Vagina (tissue), 2 donors: ENCODE results near the gene ASAP3. TPM values are rescaled to one million over a fixed set of nuclear protein-coding genes. Genes with fewer than 3 reads are reported as not detected.

ENCODE experiments used
- DNase-seq, 2 donors: peaks; one replicate each; pipeline ENCODE4 v3.0.0-alpha.2; 2017; ENCODE audit errors: extremely low spot score in 2 of 2
- H3K27ac ChIP-seq: fragments of 200-600 bp; sonication (generic); one replicate; pipeline ENCODE4 v1.5.1; 2019
- H3K27me3 ChIP-seq: fragments of 200-600 bp; sonication (generic); one replicate; pipeline ENCODE4 v1.5.1; 2019
- H3K36me3 ChIP-seq, 2 donors: fragments of 200-600 bp; sonication (generic); one replicate each; pipeline ENCODE4 v1.5.1; 2017 to 2019
- H3K4me1 ChIP-seq: fragments of 200-600 bp; sonication (generic); one replicate; pipeline ENCODE4 v1.5.1; 2019
- H3K4me3 ChIP-seq, 2 donors: fragments of 200-600 bp; sonication (generic); 1 replicate in 1 of 2; 2 replicates in 1 of 2; pipeline ENCODE4 v1.5.1; 2016 to 2019
- H3K9me3 ChIP-seq: fragments of 200-600 bp; sonication (generic); one replicate; pipeline ENCODE4 v1.5.1; 2019
- POLR2A ChIP-seq, 2 donors: fragments of 450-650 bp; IDR thresholded peaks; one replicate each; pipeline ENCODE4 v1.6.1; 2017; ENCODE audit warnings: antibody characterized with exemption in 2 of 2, mild to moderate bottlenecking in 2 of 2, moderate library complexity in 2 of 2
- POLR2AphosphoS5 ChIP-seq, 2 donors: sonication (generic); formaldehyde crosslinking; IDR thresholded peaks; one replicate each; pipeline ENCODE4 v1.9.0; 2017; ENCODE audit warnings: antibody characterized with exemption in 2 of 2, mild to moderate bottlenecking in 2 of 2, low read depth in 1 of 2; ENCODE audit not compliant: insufficient read depth in 1 of 2
- intact Hi-C: fragments of 100-400 bp; cut with DNase I; formaldehyde crosslinking; loops from one replicate; pipeline ENCODE4 v1.15.1; 2023
- total RNA-seq: library from RNA; depleted of rRNA; stranded (reverse); fragments of >200 nt; gene quantifications from one replicate; pipeline ENCODE4 v1.2.3, GENCODE V29; 2016
- TF ChIP-seq, protein P1 (sequence below), 3 experiments: fragments of 450-650 bp in 2 of 3; fragments of 200-600 bp in 1 of 3; sonication (generic) in 1 of 3; IDR thresholded peaks; one replicate each; pipeline ENCODE4 v1.5.1; 2017 to 2019; ENCODE audit warnings: antibody characterized with exemption in 3 of 3, mild to moderate bottlenecking in 2 of 3, moderate library complexity in 2 of 3

Gene ASAP3
- total RNA-seq, 1 donor from 2014 or later = 79.1 TPM

DNA sequence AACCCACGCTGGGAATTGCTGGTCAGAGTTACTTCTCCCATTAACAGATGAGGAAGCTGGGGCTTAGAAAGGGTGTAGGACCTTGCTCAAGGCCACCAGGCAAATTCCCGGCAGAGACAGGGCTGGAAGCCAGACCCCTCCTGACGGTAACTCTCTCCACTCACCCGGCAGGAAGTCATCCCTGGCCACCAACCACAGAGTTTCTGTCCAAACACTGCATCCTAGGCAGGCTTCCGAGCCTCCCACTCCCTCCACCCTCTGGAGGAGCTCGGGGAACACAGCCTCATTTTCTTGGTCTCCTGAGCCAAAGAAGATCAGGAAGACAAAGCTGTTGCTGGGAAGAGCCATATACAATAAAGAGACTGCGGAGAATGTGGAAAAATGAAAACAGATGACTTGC, 89.3 kb downstream of the ASAP3 start:
- Histone ChIP-seq H3K4me3 (no peak overlapping the region), H3K27ac (peak overlapping the region; percentile 64), H3K9me3 (no peaks in the 10 kb centered on the region), H3K27me3 (no peaks in the 10 kb centered on the region), H3K36me3 (peaks cover 0 to 4% of the 10 kb centered on the region in 2 donors), H3K4me1 (peaks cover 32% of the 10 kb centered on the region)
- DNase-seq = peak in 1 of 2 donors; percentile 96
- TF ChIP-seq, protein P1, sequence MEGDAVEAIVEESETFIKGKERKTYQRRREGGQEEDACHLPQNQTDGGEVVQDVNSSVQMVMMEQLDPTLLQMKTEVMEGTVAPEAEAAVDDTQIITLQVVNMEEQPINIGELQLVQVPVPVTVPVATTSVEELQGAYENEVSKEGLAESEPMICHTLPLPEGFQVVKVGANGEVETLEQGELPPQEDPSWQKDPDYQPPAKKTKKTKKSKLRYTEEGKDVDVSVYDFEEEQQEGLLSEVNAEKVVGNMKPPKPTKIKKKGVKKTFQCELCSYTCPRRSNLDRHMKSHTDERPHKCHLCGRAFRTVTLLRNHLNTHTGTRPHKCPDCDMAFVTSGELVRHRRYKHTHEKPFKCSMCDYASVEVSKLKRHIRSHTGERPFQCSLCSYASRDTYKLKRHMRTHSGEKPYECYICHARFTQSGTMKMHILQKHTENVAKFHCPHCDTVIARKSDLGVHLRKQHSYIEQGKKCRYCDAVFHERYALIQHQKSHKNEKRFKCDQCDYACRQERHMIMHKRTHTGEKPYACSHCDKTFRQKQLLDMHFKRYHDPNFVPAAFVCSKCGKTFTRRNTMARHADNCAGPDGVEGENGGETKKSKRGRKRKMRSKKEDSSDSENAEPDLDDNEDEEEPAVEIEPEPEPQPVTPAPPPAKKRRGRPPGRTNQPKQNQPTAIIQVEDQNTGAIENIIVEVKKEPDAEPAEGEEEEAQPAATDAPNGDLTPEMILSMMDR (IDR thresholded peaks at IDR 0.05) = peak in 1 of 3 experiments; percentile 6
- TF ChIP-seq POLR2AphosphoS5 (IDR thresholded peaks at IDR 0.05; ENCODE audit: insufficient read depth in 1 of 2, low read depth in 1 of 2) (peak; percentile 16 to 79), POLR2A (IDR thresholded peaks at IDR 0.05) (no peak)
- intact Hi-C loops = no loop called here

DNA sequence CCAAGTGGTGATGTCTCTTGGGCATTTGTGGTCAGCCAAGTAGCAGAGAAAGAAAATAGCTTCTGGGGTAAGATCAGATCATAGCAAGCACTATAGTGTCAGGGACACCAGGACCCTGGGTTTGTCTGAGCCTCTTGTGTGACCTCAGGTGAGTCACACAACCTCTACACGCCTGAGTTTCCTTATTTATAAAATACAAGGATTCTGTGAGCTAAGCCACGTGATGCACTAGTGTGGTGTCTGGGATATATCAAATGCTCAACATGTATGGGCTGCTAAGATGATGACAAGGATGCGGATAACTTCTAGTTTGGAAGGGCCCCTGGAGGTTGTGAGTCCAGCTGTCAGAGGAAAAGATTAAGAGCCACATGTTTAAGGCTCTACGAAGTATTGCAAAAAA, 89.8 kb downstream of the ASAP3 start:
- TF ChIP-seq POLR2AphosphoS5 (IDR thresholded peaks at IDR 0.05; ENCODE audit: insufficient read depth in 1 of 2, low read depth in 1 of 2) = no peak
- TF ChIP-seq, protein P1 (IDR thresholded peaks at IDR 0.05) = no peak
- no peak for TF ChIP-seq POLR2A (IDR thresholded peaks at IDR 0.05)
- intact Hi-C loops = no loop called here
- Histone ChIP-seq H3K36me3 (peaks cover 0 to 4% of the 10 kb centered on the region in 2 donors), H3K9me3 (no peaks in the 10 kb centered on the region), H3K4me1 (peaks cover 32% of the 10 kb centered on the region), H3K4me3 (no peak overlapping the region), H3K27ac (peak overlapping the region; percentile 64), H3K27me3 (no peaks in the 10 kb centered on the region)
- DNase-seq = no peak

DNA sequence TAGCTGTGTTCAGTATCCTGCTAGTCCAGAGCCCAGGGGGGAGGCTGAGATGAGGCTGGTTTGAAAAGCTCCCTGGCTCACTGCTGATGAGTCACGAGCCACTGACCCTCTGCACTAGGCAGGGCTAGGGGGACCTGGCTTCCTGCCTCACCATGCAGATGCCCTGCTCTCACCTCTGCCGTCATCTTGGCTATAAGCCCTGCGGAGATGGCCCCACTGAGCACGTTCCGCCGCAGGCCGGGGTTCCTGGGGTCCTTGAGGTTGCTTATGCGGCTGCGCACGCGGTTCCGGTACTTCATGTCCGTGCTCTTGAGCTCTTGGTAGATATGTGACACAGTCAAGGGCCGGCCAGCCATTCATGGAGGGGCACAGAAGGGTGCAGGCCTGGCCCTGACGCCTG, 90.3 kb downstream of the ASAP3 start:
- peak overlapping the region; percentile 64 for H3K27ac ChIP-seq
- no peaks in the 10 kb centered on the region for H3K27me3 ChIP-seq
- intact Hi-C loops = no loop called here
- peaks cover 0 to 4% of the 10 kb centered on the region in 2 donors for H3K36me3 ChIP-seq
- DNase-seq = no peak
- TF ChIP-seq, protein P1 (IDR thresholded peaks at IDR 0.05) = no peak
- TF ChIP-seq POLR2AphosphoS5 (IDR thresholded peaks at IDR 0.05; ENCODE audit: insufficient read depth in 1 of 2, low read depth in 1 of 2) = peak in 1 of 2 donors; percentile 75
- H3K4me1 ChIP-seq = peaks cover 32% of the 10 kb centered on the region
- H3K9me3 ChIP-seq = no peaks in the 10 kb centered on the region
- no peak overlapping the region for H3K4me3 ChIP-seq

DNA sequence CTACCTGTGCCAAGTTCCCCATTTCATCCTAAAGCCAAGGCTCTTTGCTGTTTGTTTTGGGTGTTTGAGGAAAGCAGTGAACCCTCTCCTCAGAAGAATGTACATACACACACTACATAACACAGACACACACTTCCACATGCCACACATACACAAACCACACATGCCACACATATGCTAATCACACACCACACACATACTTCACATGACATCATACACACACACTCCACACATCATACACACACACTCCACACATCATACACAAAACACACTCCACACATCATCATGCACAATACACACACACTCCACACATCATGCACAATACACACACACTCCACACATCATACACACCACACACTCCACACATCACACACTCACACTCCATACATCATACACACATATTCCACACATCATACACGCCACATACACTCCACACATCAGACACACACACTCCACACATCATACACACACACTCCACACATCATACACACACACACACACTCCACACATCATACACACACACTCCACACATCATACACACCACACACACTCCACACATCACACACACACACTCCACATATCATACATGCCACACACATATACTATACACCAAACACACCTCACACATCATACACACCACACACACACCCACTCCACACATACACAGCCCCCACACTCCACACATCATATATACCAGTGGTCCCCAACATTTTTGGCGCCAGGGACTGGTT, 91.7 kb downstream of the ASAP3 start:
- no peak for TF ChIP-seq POLR2A (IDR thresholded peaks at IDR 0.05)
- TF ChIP-seq, protein P1 (IDR thresholded peaks at IDR 0.05) = no peak
- TF ChIP-seq POLR2AphosphoS5 (IDR thresholded peaks at IDR 0.05; ENCODE audit: insufficient read depth in 1 of 2, low read depth in 1 of 2) = no peak
- no peak overlapping the region for H3K4me3 ChIP-seq
- no peak for DNase-seq
- no peaks in the 10 kb centered on the region for H3K9me3 ChIP-seq
- peaks cover 0 to 4% of the 10 kb centered on the region in 2 donors for H3K36me3 ChIP-seq
- peaks cover 32% of the 10 kb centered on the region for H3K4me1 ChIP-seq
- intact Hi-C loops = no loop called here
- no peaks in the 10 kb centered on the region for H3K27me3 ChIP-seq
- H3K27ac ChIP-seq = no peak overlapping the region

DNA sequence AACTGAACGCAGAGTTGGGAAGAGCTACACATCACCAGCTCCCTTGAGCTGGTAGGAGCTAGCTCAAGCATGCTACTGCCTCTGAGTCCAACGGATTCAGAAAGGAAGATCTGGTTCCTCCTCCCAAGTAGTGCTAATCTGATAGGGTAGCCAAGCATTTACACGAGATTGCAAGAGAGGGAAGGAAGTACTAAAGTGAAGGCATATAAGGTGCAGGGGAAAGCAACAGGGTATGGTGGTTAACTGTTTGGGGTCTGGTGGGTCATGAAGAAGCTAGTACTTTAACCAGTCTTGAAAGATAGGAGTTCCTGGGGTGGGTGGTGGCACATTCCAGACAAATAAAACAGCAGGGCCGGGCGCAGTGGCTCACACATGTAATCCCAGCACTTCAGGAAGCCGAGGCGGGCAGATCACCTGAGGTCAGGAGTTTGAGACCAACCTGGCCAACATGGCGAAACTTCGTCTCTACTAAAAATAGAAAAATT, 94.1 kb downstream of the ASAP3 start:
- Histone ChIP-seq H3K36me3 (peaks cover 0 to 10% of the 10 kb centered on the region in 2 donors), H3K27ac (no peak overlapping the region), H3K9me3 (no peaks in the 10 kb centered on the region), H3K4me1 (peaks cover 25% of the 10 kb centered on the region), H3K4me3 (no peak overlapping the region), H3K27me3 (no peaks in the 10 kb centered on the region)
- intact Hi-C loops = no loop called here
- no peak for DNase-seq
- no peak for TF ChIP-seq POLR2A (IDR thresholded peaks at IDR 0.05)
- TF ChIP-seq, protein P1 (IDR thresholded peaks at IDR 0.05) = no peak
- TF ChIP-seq POLR2AphosphoS5 (IDR thresholded peaks at IDR 0.05; ENCODE audit: insufficient read depth in 1 of 2, low read depth in 1 of 2) = no peak
